Activated CD4-positive, alpha-beta T cell treated with anti-CD3 and anti-CD28 coated beads, Interleukin-2, amount 50 U/mL, for 16 hours (primary cell): Measurements from ENCODE around the gene SCGB2A2.

Experiments used
- DNase-seq: peaks from one replicate; pipeline ENCODE4 v3.0.0-alpha.2; 2020

Gene SCGB2A2

DNA sequence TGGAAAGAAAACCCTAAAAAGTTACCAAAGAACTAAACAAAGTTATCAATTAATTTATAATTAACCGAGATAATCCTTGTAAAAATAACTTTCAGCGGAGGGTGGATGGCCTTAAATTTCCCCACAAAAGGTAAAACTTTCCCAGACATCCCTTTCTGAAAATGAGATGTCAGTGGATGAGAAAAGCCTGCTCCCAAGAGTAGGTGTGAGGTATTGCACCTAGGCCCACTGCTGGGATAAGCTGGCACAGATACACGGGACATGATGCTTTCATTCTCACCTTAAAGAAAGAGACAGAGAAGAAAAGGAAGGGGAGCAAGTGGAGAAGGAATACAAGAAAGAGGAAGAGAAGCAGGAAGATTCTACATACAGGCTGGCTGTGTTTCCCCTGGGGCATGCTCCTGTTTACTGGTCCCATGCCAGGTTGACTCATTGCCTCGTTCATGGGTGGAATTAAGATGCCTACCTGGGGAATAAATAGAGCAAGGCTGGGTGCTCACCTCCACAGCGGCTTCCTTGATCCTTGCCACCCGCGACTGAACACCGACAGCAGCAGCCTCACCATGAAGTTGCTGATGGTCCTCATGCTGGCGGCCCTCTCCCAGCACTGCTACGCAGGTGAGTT is at the start of gene SCGB2A2:
SCGB2A2 (plus strand) TSS at position 505 of the 625 bp plus-strand sequence; CDS start at position 564, 59 bp downstream.
- DNase-seq = no peak

DNA sequence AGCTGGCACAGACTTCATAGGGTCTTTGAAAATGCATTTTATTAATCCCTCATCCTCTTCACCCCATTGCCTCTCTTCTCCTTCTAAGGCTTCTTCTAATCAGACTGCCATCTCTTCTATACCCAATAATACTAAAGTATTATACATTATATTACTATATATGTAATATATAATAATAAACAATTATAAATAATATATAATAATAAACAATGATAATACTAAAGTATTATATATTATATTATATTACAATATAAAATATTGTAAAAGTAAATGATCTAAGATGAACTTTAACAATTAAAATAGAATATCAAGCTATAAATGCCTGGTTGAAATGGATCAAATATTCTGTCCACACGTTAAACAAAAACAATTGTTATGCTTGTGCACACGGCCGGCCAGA is 48.5 kb upstream of the SCGB2A2 start:
- no peak for DNase-seq

DNA sequence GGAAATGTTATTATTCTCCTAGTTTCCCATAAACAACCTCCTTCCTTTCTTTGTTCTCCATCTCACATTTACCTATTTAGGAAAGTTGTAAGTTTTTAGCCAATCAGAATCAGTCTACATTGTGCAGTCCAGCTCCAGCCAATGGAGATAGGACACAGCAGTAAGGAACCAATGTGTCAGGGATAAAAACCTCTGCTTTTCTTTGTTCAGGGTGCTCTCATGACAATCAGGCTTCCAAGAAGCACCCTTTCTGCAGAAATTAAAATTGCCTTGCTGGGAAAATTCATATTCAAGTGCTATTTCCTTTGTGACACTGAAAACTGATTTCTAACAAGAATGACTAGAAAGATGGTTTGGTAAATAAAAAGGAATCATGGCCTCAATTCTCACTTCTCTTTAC is 46.9 kb upstream of the SCGB2A2 start:
- no peak for DNase-seq

DNA sequence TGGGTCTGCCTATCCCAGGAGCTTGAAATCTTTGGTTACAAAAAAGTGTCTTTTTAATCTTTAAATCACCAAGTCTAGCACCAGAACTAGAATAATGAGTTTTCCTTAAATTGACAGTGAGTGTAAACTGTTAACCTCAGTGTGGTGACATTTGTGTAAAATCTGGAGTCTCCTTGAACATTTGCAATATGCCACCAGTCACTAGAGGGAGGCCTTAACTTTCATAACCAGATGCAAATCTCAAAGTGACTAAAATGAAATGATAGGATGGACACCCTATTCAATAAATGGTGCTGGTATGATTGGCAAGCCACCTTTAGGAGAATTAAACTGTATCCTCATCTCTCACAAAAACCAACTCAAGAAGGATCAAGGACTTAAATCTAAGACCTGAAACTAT is 36.2 kb upstream of the SCGB2A2 start:
- DNase-seq = peak; percentile 15

DNA sequence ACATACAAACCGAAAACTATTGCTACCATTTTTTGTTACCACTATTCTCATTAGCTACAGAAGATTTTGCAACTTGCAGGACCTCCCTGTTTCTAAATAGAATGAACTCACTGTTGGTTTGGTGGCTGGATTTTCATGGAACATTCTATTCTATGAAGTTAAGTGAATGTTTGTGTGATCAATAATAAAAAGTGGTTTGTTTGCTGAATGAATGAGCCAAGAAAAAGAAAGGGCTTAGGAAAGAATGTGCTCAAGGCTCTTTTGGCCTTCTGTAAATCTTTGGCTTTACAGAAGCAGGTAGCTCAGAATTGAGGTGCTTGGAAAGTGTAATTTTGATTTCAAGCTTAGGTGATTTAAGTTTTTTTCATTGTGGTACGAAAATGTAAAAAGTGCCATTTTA is 33.8 kb upstream of the SCGB2A2 start:
- DNase-seq = no peak

DNA sequence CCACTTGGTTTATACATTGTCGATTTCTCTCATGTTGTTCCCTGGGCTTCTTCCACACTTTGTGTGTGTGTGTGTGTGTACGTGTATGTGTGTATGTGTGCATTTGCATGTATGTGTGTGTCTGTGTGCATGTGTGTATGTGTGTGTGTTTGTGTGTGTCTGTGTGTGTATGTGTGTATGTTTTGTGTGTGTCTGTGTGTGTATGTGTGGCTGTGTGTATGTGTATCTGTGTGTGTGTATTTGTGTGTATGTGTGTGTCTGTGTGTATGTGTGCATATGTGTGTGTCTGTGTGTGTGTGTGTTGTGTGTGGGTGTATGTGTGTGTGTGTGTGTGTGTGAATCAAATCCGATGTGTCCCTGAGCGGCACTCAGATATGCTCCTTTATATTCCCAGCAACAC is 32.5 kb upstream of the SCGB2A2 start:
- no peak for DNase-seq

DNA sequence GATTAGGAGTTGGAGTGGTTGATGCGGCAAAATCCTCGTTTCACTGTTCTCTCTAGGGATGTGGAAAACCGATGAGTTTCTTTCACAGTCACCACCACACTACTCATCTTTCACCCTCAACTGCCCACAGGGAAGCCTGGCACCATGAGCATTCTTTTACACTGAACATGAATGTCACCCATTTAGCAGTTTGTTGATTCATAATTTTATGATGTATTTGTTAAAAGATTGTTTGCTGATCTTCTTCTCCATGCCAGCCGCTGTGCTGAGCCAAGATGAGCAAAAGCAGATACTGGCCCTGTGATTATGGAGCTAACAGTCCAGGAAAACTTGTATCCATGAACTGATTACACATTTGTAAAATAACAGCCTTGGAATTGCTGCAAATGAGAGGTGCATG is 31.8 kb upstream of the SCGB2A2 start:
- no peak for DNase-seq

DNA sequence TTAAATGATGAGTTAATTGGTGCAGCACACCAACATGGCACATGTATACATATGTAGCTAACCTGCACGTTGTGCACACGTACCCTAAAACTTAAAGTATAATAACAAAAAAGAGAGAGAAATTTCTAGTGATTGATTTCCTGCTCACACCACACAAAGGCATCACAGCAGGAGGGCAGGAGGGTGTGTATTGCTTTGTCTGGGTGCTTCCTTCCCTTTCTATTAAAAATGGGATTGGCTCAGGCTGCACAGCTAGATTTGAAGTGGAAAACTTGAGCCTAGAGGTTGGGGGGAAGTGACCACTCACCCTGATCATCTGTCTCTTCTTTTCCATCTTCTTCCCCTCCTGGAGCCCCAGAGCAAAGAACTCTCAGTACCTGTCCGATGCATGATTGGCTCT is 28.9 kb upstream of the SCGB2A2 start:
- no peak for DNase-seq

DNA sequence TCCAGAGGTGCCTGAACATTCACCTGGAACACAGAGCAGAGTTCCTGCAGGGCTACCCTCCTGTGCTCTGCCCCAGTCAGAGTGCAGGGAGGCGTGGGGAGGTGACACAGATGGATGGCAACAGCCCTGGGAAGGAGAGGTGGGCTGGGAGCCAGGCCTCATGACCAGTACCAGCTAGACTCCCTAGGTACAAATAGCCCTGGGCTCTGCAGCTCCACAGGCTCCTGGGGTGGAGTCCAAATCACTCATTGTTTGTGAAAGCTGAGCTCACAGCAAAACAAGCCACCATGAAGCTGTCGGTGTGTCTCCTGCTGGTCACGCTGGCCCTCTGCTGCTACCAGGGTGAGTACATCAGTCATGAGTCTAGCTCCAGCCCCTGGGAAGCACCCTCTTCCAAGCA is 27.9 kb upstream of the SCGB2A2 start, which contains the start of gene SCGB1D2:
SCGB1D2 (plus strand) TSS at position 219 of the 400 bp plus-strand sequence; CDS start at position 288, 69 bp downstream.
- DNase-seq = no peak

DNA sequence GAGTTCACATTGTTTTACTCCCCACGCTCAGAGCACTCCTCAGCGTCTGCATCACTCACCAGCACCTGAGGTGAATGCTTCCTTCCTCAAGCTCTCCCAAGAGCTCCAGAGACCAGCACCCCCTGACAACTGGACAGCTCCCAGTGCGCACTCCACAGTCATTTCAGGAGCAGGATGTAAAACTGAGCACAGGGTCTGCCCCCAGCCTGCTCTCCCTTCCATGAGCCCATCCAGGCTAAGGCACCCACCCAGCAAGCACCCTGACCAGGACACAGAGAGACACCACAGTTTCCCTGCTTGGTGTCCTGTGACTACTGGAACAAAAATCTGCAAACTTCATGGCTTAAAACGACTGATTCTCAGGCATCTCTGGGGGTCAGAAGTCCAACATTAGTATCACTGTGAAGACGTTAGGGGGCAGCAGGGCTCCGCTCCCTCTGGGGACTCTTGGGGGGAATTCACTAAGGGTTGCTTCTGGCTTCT is 24.6 kb upstream of the SCGB2A2 start:
- DNase-seq = peak; percentile 8

DNA sequence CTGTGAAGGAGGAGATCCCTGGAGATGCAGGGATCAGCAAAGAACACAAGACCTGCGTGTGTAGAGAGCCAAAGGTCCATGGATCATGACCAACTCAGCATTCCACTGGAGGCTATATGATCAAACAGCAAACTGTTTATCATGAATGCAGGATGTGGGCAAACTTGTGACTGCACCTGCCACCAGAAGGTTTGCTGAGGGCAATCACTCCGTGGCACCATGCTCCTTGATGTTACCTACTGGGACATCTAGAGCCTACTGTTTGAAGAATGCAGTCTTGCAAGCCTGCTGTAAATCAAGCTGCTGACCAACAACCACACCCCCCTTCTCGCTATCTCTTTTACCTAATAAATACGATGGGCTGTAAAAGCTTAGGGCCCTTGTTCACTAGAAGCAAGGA is 18.3 kb upstream of the SCGB2A2 start:
- DNase-seq = no peak

DNA sequence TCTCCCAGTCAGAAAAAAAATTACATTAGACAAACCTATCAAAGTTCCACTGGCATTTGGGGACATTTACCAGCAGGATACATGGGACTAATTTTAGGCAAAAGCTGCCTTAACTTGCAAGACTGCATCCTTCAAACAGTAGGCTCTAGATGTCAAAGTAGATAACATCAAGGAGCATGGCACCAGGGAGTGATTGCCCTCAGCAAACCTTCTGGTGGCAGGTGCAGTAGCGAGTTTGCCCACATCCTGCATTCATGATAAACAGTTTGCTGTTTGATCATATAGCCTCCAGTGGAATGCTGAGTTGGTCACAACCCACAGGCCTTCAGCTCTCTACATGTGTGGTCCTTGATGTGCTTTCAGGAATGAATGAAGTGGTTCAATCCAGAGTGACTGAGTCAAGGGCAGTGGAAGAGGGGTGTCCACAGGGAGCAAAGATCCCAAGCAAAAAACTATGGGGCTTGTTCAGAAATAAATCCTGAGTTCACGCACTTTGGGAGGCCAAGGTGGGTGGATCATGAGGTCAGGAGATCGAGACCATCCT is 15.9 kb upstream of the SCGB2A2 start:
- no peak for DNase-seq

DNA sequence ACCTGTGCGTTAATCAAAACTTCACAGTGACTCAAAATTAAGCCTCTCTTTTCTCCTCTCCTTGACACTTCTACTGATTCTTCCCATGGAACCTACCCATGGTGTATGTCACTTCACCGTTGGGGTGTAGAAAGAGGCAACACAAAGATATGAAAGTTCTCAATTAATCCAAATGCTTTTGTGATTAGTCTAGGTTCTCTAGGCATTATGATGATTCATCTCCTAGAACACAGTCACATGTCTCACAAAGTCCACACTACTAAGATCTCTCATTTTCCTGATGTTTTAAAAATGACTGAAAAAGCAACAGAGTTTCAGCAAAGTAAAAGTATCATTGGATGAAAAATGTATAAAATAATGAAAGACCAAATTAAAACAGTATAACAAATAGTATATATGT is 13.7 kb upstream of the SCGB2A2 start:
- no peak for DNase-seq

DNA sequence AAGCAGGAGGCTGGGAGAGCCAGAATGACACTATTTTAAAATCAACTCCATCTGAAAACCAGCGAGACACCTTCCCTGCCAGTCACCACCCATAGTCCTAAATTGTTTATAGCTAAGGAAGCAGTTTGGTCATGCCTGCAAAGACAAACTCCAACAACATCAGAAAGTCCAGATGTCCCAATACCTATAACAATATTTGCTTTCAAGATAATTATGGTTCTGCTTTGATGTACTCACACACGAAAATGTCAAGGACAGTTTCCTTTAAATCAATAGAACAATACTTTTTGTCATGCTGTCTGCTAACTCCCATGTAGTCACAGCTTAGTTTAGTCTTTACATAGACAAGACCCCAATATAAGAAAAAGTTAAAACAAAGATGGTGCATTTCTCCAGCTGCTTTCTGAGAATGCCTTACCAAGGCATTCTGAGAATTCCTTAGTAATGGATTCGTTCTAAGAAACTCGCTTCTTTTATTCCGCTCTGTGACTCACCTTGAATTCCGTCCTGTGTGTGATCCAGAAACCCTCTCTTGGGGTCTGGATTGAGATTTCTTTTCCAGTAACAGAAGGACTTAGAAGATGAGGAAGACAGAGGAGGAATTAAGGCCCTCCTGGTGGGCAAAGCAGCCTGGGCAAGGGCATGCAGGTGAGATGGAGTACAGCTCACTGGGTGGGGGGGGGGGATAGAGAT is 9.6 kb upstream of the SCGB2A2 start:
- DNase-seq = no peak

DNA sequence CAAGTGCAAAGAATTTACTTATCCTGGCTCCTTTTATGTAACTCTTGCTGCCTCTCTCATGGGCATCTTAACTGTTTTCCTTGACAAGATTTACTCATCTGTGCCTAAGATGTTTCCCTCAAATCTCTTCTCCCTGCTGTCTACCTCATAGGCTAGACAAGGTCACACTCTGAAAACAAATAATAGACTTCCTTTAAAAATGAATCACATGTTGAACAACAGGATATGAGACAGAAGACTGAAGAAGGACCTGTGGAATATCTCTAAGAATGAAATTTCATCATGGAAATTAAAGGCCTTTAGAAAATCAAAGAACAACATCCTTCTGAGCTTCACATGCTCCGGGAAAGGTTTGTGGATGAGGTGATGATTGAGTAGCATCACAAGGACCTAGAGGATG is 6.0 kb upstream of the SCGB2A2 start:
- no peak for DNase-seq

DNA sequence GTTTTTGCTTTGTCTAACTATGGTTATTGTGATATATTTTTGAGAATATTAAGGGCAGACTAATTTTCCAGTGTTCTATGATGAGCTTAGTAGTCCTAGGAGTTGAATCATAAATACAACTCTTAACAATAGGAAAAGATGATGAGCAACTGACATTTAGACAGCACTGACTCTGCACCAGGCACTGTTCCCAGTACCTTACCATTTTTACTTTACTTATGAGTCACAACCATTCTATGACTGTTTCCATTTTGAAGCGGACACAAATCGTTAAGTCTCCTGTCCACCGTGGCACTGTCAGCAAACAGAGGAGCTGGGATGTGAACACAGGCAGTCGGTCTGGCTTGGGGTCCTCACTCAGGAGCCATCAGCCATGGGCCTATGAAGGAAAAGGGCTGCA is 3.4 kb upstream of the SCGB2A2 start:
- peak; percentile 50 for DNase-seq

DNA sequence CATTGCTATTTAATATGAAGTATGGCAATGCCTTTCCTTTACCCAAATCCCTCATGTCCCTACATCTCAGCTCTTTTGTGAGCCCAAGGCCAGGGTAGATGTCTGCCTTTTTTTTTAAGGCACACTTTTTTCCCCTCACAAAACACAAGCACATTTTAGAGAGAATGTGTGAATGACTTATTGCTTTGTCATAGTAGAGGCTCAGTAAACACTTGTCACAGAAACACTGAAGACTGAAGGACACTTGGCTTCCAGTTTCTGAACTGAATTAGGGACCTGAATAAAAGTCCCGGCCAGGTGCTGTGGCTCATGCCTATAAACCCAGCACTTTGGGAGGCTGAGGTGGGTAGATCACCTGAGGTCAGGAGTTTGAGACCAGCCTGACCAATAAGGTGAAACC is 2.9 kb upstream of the SCGB2A2 start:
- DNase-seq = no peak

DNA sequence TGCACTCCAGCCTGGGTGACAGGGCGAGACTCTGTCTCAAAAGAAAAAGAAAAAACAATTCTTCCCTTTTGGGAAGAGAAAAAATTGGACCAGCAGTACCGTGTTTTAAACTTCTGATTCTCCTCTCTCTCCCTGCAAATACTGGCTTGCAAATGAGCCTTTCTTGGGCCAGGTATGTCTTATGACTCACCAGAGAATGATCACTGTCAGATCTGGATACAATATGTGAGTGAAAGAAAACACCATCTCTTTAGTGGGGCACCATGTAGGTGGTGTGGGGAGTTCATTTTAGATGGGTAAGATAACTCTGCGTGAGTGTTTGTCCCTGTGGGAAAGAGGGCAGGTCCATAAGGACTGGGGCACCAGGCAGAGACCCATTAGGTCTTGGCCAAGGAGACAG is 2.4 kb upstream of the SCGB2A2 start:
- DNase-seq = peak; percentile 14

DNA sequence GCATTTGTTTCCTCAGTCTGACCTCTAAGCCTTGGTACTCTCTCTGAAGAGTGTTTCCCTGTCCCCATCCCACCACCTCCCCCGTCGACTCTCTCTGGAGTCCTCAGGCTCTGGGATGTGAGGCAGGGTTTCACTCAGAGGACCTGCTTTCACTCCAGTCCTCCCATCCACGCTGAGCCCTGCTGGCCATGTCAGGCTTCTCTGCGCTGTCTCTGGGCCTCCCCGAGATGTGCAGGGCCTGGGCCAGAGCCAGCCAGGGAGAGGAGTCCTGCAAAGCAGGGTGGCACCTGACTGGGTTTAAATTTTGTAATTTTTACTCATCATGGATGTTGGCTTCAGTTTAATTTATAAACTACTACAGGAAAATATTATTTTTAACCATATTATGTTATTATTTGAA is 3.3 kb downstream of the SCGB2A2 start:
- no peak for DNase-seq

DNA sequence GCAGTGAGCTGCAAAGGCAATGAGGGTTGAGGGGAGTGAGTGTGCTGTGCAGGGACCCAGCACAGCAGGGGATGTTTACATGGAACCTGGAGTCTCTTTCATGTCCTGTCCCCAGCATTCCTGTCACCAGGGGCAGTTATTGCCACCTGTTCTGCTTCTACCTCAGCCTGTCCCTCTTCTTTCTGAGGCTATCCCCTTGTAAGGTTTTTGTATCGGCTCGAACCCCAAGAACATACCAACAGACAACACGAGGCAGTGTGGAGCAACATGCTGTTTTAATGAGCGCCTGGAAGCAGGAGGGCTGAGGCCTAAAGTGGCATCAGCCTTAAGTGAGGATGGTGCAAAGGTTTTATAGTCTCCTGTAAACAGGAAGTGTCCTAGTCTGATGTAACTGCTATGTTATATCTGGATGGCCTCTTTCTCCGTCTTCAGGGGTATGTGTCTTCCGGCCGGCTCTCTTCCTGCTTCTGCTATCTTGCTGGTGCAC is 3.9 kb downstream of the SCGB2A2 start:
- no peak for DNase-seq

DNA sequence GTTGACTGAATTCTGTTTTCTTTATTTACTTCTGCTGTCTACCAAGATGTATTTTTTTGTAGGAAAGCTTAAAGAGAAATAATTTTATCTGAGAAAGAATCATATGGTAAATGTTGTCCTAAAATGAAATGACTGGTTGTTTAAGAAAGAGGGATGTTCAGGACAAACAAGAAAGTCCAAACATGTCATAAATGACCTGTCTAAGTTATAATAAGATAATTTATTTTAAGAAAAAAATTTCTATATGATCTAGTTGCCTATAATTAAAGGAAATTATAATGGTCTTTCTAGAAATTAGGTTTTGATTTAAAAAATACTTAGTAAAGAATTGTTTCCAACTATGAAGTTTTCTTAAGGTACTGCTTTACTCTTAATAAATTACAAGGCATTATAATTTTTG is 10.5 kb downstream of the SCGB2A2 start:
- DNase-seq = no peak

DNA sequence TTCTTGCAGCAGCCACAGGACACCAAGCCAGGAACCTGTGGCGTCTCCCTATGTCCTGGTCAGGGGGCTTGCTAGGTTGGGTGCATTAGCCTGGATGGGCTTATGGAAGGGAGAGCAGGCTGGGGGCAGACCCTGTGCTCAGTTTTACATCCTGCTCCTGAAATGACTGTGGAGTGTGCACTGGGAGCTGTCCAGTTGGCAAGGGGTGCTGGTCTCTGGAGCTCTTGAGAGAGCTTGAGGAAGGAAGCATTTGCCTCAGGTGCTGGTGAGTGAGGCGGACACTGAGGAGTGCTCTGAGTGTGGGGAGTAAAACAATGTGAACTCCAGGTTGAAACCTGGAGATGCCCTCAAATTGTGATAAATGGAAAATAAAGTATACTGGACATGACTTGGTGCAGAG is 25.5 kb downstream of the SCGB2A2 start:
- no peak for DNase-seq

DNA sequence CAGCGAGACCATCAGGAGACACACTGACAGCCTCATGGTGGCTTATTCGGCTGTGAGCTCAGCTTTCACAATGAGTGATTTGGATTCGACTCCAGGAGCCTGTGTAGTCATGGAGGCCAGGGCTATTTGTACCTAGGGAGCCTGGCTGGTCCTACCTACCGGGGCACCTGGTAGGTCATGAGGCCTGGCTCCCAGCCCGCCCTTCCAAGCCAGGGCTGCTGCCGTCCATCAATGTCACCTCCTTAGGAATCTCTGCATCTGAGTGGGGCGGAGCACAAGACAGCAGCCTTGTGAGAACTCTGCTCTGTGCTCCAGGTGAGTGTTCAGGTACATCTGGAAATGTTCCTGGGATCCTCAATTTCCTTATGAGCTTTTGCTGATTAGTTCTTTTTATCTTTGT is 29.0 kb downstream of the SCGB2A2 start, which contains the start of gene SCGB1D4:
SCGB1D4 (minus strand) TSS at position 101 of the 400 bp plus-strand sequence; CDS start at position 36, 65 bp downstream.
- DNase-seq = no peak

DNA sequence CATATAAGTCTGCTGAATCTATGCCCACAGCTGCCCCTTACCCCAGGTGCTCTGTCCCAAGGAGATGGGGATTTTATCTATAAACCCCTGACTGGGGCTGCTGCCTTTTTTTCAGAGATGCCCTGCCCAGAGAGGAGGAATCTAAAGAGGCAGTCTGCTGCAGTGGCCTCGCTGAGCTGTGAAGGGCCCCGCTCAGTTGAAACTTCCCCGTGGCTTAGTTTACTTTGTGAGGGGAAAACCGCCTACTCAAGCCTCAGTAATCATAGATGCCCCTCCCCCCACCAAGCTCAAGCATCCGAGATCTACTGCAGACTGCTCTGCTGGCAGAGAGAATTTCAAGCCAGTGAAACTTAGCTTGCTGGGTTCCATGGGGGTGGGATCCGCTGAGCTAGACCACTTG is 36.3 kb downstream of the SCGB2A2 start:
- DNase-seq = no peak
